ENCODE data around the gene KLHL6. TPM values are rescaled to one million over a fixed set of nuclear protein-coding genes. Genes with fewer than 3 reads are reported as not detected.

Gene KLHL6
- total and polyA plus RNA-seq, 4 experiments from 2014 or later = 8.4 to 56.1 (median 39.5) TPM

DNA sequence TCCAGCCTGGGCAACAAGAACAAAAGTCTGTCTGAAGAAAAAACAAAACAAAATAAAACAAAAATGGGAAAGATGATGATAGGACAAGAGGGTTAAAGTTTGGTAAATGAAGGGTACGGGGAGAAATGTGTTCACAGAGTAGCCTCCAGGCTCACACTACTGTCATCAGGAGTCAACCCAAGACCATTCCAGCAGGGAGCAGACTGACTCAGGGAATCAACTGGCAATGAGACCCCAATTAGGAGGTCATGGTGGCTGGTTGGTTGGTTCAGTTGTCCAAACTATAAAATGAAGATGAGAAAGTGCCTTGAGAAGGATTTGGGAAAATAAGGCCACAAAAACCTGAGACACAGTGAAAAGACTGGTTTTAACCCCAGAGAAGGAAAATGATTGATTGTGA lies 51.8 kb downstream of the KLHL6 start:
- no peaks in the 10 kb centered on the region for H3K9me3 ChIP-seq (ENCODE audit: control insufficient read depth in 1 of 2, low read length in 2 of 2)
- DNase-seq = no peak
- H3K4me3 ChIP-seq (ENCODE audit: low read length in 2 of 2) = no peak overlapping the region
- peaks cover 0 to 18% (median 10%) of the 10 kb centered on the region in 8 donors for H3K9me3 Mint-ChIP-seq
- H3K36me3 Mint-ChIP-seq = peaks cover 84 to 86% of the 10 kb centered on the region in 2 donors
- H3K27me3 Mint-ChIP-seq = no peaks in the 10 kb centered on the region
- peaks cover 0 to 21% (median 7%) of the 10 kb centered on the region in 4 donors for H3K4me1 Mint-ChIP-seq
- H3K4me1 ChIP-seq (ENCODE audit: insufficient read depth, low read length) = no peaks in the 10 kb centered on the region
- H3K27ac ChIP-seq (ENCODE audit: low read depth, low read length) = no peak overlapping the region
- H3K27me3 ChIP-seq (ENCODE audit: insufficient read depth, low read length) = no peaks in the 10 kb centered on the region
- peak overlapping the region in 4 of 7 donors; percentile 18 to 64 (median 40) for H3K27ac Mint-ChIP-seq
- no peak overlapping the region for H3K4me3 Mint-ChIP-seq
- POLR2A ChIA-PET (ENCODE audit: partially characterized antibody) = no interaction called here
- H3K36me3 ChIP-seq (ENCODE audit: insufficient read depth, low read length) = peaks cover 36% of the 10 kb centered on the region
- CTCF ChIA-PET (ENCODE audit: partially characterized antibody) = interaction anchor here (1.3 to 1.4 kb wide), 2 partner anchors 88 to 264 kb away, joined by 4 to 5 read pairs; no protein-coding TSS in a partner anchor
- intact Hi-C loops (cut with micrococcal nuclease) = no loop called here

- Histone ChIP-seq H3K9me3 (ENCODE audit: control insufficient read depth in 1 of 2, low read length in 2 of 2) (no peaks in the 10 kb centered on the region), H3K27me3 (ENCODE audit: insufficient read depth, low read length) (no peaks in the 10 kb centered on the region), H3K27ac (ENCODE audit: low read depth, low read length) (no peak overlapping the region), H3K4me3 (ENCODE audit: low read length in 2 of 2) (no peak overlapping the region), H3K4me1 (ENCODE audit: insufficient read depth, low read length) (no peaks in the 10 kb centered on the region), H3K36me3 (ENCODE audit: insufficient read depth, low read length) (peaks cover 28% of the 10 kb centered on the region)
- no peak for DNase-seq
- H3K4me3 Mint-ChIP-seq = no peak overlapping the region
- peaks cover 0 to 20% (median 6%) of the 10 kb centered on the region in 4 donors for H3K4me1 Mint-ChIP-seq
- H3K36me3 Mint-ChIP-seq = peaks cover 83 to 85% of the 10 kb centered on the region in 2 donors
- H3K27ac Mint-ChIP-seq = peak overlapping the region in 3 of 7 donors; percentile 24 to 57 (median 46)
- POLR2A ChIA-PET (ENCODE audit: partially characterized antibody) = no interaction called here
- CTCF ChIA-PET (ENCODE audit: partially characterized antibody) = interaction anchor here (1.0 to 1.4 kb wide), 3 partner anchors 33 to 265 kb away, joined by 3 to 4 read pairs (median 4); no protein-coding TSS in a partner anchor
- H3K9me3 Mint-ChIP-seq = peaks cover 0 to 18% (median 10%) of the 10 kb centered on the region in 8 donors
- intact Hi-C loops (cut with micrococcal nuclease) = no loop called here
- no peaks in the 10 kb centered on the region for H3K27me3 Mint-ChIP-seq
These were observed 53.0 kb downstream of the KLHL6 start for GRCh38 chr3:183502237-183503181.

DNA sequence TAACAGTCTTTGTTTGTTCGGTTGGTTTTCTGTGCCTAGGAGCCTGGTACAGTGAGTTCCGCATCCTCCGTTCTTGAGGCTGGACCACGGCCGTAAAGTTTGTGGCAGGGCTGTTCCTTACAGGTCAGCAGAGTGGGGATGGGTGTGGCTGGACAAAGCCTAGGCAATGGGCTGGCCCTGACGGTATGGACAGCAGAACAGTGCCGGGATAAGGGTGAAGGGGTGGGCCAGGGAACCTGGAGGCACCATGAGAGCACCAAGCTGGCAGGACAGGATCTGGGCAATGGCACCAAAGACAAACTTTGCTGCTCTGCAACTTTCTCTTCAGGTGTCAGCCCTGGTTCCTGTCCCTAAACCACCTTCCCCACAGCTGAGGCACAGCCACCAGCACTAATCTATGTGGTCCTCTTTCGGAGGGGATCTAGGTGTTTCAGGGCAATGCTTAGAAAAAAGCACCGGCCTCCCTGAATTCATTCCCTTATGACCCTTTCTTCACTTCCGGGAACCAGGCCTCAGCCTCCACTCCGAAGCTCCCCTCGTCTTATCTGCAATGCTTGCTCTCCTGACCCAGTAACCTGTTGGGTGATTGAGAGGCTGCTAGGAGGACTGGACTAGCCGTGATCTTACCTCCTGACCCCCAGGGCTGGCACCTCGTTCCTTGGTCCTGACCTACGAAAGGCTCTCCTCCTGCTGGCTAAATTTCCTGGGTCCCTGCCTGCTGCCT lies 54.4 kb downstream of the KLHL6 start:
- Histone ChIP-seq H3K27ac (ENCODE audit: low read depth, low read length) (no peak overlapping the region), H3K36me3 (ENCODE audit: insufficient read depth, low read length) (peaks cover 23% of the 10 kb centered on the region), H3K27me3 (ENCODE audit: insufficient read depth, low read length) (no peaks in the 10 kb centered on the region), H3K4me1 (ENCODE audit: insufficient read depth, low read length) (no peaks in the 10 kb centered on the region), H3K4me3 (ENCODE audit: low read length in 2 of 2) (no peak overlapping the region), H3K9me3 (ENCODE audit: control insufficient read depth in 1 of 2, low read length in 2 of 2) (no peaks in the 10 kb centered on the region)
- H3K9me3 Mint-ChIP-seq = peaks cover 0 to 10% (median 5%) of the 10 kb centered on the region in 8 donors
- H3K36me3 Mint-ChIP-seq = peaks cover 75 to 87% of the 10 kb centered on the region in 2 donors
- peaks cover 0 to 15% (median 4%) of the 10 kb centered on the region in 4 donors for H3K4me1 Mint-ChIP-seq
- intact Hi-C loops (cut with micrococcal nuclease) = no loop called here
- H3K27me3 Mint-ChIP-seq = no peaks in the 10 kb centered on the region
- ChIA-PET CTCF (ENCODE audit: partially characterized antibody) (interaction anchor here (1.0 kb wide), 1 partner anchor 32 kb away, joined by 3 read pairs; no protein-coding TSS in a partner anchor), POLR2A (ENCODE audit: partially characterized antibody) (no interaction called here)
- DNase-seq = no peak
- H3K4me3 Mint-ChIP-seq = no peak overlapping the region
- H3K27ac Mint-ChIP-seq = peak overlapping the region in 5 of 7 donors; percentile 6 to 82 (median 32)

GRCh38 chr3:183500319-183500718 lies 55.2 kb downstream of the KLHL6 start:
- Histone ChIP-seq H3K4me3 (ENCODE audit: low read length in 2 of 2) (no peak overlapping the region), H3K36me3 (ENCODE audit: insufficient read depth, low read length) (peaks cover 23% of the 10 kb centered on the region), H3K27me3 (ENCODE audit: insufficient read depth, low read length) (no peaks in the 10 kb centered on the region), H3K9me3 (ENCODE audit: control insufficient read depth in 1 of 2, low read length in 2 of 2) (no peaks in the 10 kb centered on the region), H3K27ac (ENCODE audit: low read depth, low read length) (no peak overlapping the region), H3K4me1 (ENCODE audit: insufficient read depth, low read length) (no peaks in the 10 kb centered on the region)
- Mint-ChIP-seq H3K9me3 (peaks cover 0 to 3% (median 1%) of the 10 kb centered on the region in 8 donors), H3K27ac (peak overlapping the region in 6 of 7 donors; percentile 30 to 78 (median 48)), H3K36me3 (peaks cover 70 to 81% of the 10 kb centered on the region in 2 donors), H3K4me1 (peaks cover 0 to 15% (median 4%) of the 10 kb centered on the region in 4 donors), H3K4me3 (no peak overlapping the region), H3K27me3 (no peaks in the 10 kb centered on the region)
- ChIA-PET CTCF (ENCODE audit: partially characterized antibody) (no interaction called here), POLR2A (ENCODE audit: partially characterized antibody) (no interaction called here)
- DNase-seq = no peak
- intact Hi-C loops (cut with micrococcal nuclease) = no loop called here

DNA sequence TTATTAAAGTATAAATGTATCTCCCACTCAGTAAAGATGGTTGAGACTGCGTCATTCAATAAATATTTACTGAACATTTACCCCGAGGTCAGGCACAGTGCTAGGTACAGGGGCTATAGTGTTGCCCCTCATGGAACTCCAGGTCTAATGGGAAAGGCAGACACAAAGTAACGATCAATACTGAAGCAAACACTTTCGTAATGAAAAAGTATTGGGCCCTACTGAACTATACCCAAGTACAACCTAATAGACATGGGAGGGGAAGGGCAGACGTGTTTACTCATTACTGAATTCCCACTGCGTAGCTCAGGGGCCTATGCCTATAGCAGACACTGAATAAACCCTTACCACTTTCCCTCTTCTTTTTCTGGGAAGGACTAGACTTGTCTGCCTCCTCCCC lies 56.9 kb downstream of the KLHL6 start:
- H3K9me3 ChIP-seq (ENCODE audit: control insufficient read depth in 1 of 2, low read length in 2 of 2) = no peaks in the 10 kb centered on the region
- Mint-ChIP-seq H3K27me3 (no peaks in the 10 kb centered on the region), H3K27ac (no peak overlapping the region), H3K4me3 (no peak overlapping the region), H3K36me3 (peaks cover 62 to 73% of the 10 kb centered on the region in 2 donors), H3K4me1 (peaks cover 0 to 11% (median 3%) of the 10 kb centered on the region in 4 donors), H3K9me3 (no peaks in the 10 kb centered on the region)
- H3K4me3 ChIP-seq (ENCODE audit: low read length in 2 of 2) = no peak overlapping the region
- POLR2A ChIA-PET (ENCODE audit: partially characterized antibody) = no interaction called here
- intact Hi-C loops (cut with micrococcal nuclease) = no loop called here
- H3K4me1 ChIP-seq (ENCODE audit: insufficient read depth, low read length) = no peaks in the 10 kb centered on the region
- CTCF ChIA-PET (ENCODE audit: partially characterized antibody) = interaction anchor here (1.1 kb wide), 1 partner anchor 94 kb away, joined by 3 read pairs; no protein-coding TSS in a partner anchor
- no peak for DNase-seq
- H3K27me3 ChIP-seq (ENCODE audit: insufficient read depth, low read length) = no peaks in the 10 kb centered on the region
- peaks cover 33% of the 10 kb centered on the region for H3K36me3 ChIP-seq (ENCODE audit: insufficient read depth, low read length)
- no peak overlapping the region for H3K27ac ChIP-seq (ENCODE audit: low read depth, low read length)

- intact Hi-C loops (cut with micrococcal nuclease) = no loop called here
- Histone ChIP-seq H3K27me3 (ENCODE audit: insufficient read depth, low read length) (no peaks in the 10 kb centered on the region), H3K4me3 (ENCODE audit: low read length in 2 of 2) (no peak overlapping the region), H3K9me3 (ENCODE audit: control insufficient read depth in 1 of 2, low read length in 2 of 2) (no peaks in the 10 kb centered on the region), H3K36me3 (ENCODE audit: insufficient read depth, low read length) (peaks cover 46% of the 10 kb centered on the region), H3K4me1 (ENCODE audit: insufficient read depth, low read length) (no peaks in the 10 kb centered on the region), H3K27ac (ENCODE audit: low read depth, low read length) (no peak overlapping the region)
- no peak for DNase-seq
- CTCF ChIA-PET (ENCODE audit: partially characterized antibody) = no interaction called here
- Mint-ChIP-seq H3K36me3 (peaks cover 63 to 73% of the 10 kb centered on the region in 2 donors), H3K9me3 (no peaks in the 10 kb centered on the region), H3K4me1 (peaks cover 0 to 6% (median 2%) of the 10 kb centered on the region in 4 donors), H3K27me3 (no peaks in the 10 kb centered on the region), H3K4me3 (no peak overlapping the region), H3K27ac (peak overlapping the region in 2 of 7 donors; percentile 43 to 53)
- POLR2A ChIA-PET (ENCODE audit: partially characterized antibody) = no interaction called here
These were observed 58.2 kb downstream of the KLHL6 start for GRCh38 chr3:183497313-183497712.

DNA sequence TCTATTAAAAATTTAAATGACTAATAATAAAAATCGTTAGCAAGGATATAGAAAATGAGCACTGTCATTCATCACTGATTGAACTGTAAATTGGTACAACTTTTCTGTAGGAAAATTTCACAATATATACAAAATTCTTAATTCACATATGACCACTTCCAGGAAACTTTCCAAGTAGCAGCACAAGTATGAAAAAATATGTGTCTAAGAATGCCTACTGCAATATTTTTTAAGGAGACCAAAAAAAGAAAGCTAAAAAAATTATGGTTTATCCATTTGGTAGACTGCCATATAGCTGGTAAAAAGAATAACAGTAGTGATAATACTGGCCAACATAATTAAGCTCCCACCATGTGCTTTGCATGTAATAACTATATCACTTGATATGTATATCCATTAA lies 59.2 kb downstream of the KLHL6 start:
- no peaks in the 10 kb centered on the region for H3K9me3 Mint-ChIP-seq
- H3K27ac Mint-ChIP-seq = peak overlapping the region in 1 of 7 donors; percentile 61
- H3K27me3 Mint-ChIP-seq = no peaks in the 10 kb centered on the region
- Histone ChIP-seq H3K4me1 (ENCODE audit: insufficient read depth, low read length) (no peaks in the 10 kb centered on the region), H3K9me3 (ENCODE audit: control insufficient read depth in 1 of 2, low read length in 2 of 2) (no peaks in the 10 kb centered on the region), H3K27me3 (ENCODE audit: insufficient read depth, low read length) (no peaks in the 10 kb centered on the region), H3K36me3 (ENCODE audit: insufficient read depth, low read length) (peaks cover 51% of the 10 kb centered on the region), H3K27ac (ENCODE audit: low read depth, low read length) (no peak overlapping the region), H3K4me3 (ENCODE audit: low read length in 2 of 2) (no peak overlapping the region)
- intact Hi-C loops (cut with micrococcal nuclease) = no loop called here
- no peak for DNase-seq
- peaks cover 0 to 5% (median 2%) of the 10 kb centered on the region in 4 donors for H3K4me1 Mint-ChIP-seq
- CTCF ChIA-PET (ENCODE audit: partially characterized antibody) = no interaction called here
- POLR2A ChIA-PET (ENCODE audit: partially characterized antibody) = no interaction called here
- peaks cover 66 to 77% of the 10 kb centered on the region in 2 donors for H3K36me3 Mint-ChIP-seq
- no peak overlapping the region for H3K4me3 Mint-ChIP-seq
